Cerebellar cortex (tissue), 1 donor: ENCODE results near the gene KMT5B.

Experiments
- DNase-seq: peaks from one replicate; pipeline ENCODE4 v3.0.0-alpha.2; 2015; ENCODE audit warnings: low spot score

Gene KMT5B

DNA sequence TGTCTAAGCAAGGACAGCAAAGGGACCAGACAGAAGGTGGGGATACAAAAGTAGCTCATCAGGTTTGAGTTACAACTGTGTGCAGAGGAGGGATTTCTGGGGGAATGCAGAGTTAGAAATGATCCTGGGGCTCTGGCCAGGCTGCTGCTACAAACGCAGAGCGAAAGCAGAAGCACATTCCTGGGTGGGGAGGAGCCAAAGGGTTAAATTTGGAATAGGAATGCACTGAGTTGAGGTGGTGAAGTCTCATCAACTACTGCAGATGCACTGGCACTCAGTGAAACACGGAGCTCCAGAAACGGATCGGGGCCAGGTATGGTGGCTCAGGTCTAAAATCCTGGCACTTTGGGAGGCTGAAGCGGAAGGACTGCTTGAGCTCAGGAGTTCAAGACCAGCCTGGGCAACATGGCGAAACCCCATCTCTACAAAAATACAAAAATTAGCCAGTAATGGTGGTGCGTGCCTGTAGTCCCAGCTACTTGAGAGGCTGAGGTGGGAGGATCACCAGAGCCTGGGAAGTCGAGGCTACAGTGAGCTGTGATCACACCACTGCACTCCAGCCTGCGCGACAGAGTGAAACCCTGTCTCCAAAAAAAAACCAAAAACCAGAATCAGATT lies 95.1 kb downstream of the KMT5B start:
- no peak for DNase-seq

DNA sequence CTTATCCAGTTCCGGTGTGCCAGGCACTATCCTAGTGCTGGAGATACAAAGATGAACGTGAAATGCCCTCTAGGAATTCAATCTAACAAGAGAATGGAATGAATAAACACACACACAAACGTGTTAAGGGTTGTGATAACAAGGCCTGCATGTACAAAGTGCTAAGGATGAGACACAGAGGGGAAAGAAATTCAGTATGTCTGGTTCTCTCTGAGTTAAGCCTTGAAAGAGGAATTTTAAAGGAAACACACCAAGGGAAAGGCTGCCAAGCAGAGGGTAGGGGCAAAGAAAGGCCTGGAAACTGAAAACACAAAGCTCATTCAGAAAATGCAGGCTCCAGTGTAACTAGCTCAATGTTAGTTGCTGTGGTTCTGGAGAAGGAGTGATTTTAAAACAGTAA lies 96.1 kb downstream of the KMT5B start:
- DNase-seq, result no peak

DNA sequence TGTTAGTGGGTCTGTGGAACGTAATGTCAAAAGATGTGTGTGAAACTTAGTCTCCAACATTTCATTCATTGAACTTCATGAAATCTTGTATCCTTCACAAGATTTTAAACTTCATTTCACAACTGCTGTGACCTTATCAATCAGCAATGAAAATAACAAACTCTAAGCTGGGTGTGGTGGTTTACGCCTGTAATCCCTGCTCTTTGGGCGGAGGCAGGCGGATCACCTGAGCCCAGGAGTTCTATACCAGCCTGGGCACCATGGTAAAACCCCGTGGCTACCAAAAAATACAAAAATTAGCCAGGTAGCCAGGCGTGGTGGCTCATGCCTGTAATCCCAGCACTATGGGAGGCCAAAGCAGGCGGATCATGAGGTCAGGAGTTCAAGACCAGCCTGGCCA lies 97.0 kb downstream of the KMT5B start:
- no peak for DNase-seq

DNA sequence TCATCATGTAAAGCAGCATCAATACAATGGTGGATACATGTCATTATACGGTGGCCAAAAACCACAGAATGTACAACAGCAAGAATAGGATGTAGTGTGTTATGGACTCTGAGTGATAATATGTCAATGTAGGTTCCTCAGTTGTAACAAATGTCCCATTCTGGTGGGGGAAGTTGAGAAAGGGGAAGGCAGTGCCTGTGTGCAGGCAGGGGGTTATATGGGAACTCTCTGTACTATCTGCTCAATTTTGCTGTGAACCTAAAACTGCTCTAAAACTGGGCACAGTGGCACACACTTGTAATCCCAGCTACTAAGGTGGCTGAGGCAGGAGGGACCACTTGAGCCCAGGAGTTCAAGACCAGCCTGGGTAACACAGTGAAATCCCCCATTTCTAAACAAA lies 97.8 kb downstream of the KMT5B start:
- no peak for DNase-seq

DNA sequence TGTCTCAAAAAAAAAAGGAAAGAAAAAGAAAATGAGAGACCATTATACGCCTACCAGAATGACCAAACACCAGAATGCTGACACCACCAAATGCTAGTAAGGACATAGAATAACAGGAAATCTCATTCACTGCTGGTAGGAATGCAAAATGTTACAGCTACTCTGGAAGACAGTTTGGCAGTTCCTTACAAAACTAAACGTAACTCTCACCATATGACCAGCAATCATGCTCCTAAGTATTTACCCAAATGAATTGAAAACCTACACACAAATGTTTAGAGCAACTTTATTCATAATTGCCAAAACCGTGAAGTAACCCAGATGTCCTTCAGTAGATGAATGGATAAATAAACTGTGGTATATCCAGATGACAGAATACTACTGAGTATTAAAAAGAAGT lies 99.1 kb downstream of the KMT5B start:
- DNase-seq, result no peak

DNA sequence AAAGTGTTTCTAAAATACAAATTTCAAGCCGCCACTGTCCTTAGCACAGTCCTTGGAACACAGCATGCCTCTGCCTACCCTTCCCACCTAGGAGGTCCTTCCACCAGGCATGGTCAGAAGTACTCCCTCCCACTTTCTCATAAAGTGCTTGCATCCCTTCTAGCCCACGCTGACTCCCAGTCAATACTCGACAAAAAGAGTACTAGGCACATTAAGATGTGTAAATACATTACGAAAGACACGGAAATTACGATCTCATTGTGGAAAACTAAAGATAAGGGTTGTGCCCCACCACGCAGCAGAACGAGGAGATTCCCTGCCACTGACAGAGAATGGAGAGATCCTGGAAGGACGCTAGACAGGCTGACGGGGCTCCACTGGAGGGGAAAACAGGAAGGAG lies 105.4 kb downstream of the KMT5B start:
- no peak for DNase-seq

DNA sequence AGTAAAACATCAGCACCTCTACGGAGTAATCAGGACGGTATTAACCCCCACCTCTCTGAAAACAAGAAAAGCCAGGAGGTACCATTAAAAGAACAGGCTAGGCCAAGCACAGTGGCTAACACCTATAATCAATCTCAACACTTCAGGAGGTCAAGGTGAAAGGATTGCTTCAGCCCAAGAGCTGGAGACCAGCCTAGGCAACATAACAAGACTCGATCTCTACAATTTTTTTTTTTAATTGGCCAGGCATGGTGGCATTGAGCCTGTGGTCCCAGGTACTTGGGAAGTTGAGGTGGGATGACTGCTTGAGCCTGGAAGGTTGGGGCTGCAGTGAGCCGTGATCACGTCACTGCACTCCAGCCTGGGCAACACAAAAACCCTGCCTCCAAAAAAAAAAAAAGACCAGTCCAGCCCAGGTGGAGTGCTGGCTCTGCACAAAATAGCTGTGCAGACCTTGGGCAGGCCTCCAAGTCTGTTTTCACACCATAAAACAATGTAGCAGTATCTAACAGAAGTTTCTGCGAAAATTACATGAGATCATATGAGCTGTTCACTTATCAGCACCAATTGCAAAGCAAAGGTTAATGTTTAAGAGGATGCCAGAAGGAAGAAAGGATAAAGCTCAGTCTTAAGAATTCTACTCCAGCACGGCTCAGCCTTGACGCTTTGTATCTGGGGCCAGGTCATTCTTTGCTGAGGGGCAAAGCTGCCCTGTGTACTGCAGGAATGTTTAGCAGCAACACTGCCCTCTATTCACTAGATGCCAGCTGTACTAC lies 106.7 kb downstream of the KMT5B start:
- DNase-seq, result peak; percentile 67
